ENCODE measurements around the gene FGD3.
A peak's percentile ranks its signal among the peaks of the same experiment; 100 is the strongest.

FGD3 gene

DNA sequence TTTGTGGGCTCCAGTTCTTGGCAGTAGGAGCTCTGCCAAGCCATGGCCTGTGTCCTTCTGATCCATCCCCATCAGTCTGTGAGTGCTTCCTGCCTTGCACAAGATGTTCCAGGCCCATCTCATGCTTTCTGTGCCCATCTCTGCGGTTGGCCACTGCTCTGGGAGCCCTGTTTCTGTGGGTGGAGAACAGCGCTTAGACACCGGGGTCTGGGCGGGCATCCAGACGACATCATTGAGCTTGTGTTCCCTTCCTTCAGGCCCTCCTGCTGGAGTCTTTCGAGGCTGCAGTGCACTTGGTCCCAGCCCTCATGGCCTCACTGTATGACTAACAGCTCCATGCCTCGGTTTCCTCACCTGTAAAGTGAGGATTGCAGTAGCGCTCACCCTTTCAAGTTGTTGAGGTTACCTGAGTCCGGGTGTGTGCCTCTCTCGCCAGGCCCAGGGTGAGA is 133.8 kb downstream of the FGD3 start:
- no peak for DNase-seq

DNA sequence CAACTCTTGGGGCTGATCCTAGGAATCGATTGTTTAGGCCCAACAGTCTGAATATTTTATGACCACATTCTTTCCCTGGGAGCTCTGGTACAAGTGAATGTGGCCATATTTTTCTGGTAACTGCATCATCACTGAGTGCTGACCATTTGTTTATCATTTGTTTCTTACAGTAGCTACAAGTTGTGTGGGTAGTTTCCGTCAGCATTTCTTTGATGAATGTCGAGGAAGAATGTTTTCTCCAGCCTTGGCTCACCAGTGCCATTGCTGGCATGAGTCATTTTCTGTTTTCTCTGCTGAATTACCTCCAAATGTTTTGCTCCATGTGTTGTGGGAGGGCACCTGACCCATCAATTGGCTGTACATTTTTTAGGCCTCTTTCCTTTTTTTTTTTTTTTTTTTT is 134.6 kb downstream of the FGD3 start:
- no peak for DNase-seq

DNA sequence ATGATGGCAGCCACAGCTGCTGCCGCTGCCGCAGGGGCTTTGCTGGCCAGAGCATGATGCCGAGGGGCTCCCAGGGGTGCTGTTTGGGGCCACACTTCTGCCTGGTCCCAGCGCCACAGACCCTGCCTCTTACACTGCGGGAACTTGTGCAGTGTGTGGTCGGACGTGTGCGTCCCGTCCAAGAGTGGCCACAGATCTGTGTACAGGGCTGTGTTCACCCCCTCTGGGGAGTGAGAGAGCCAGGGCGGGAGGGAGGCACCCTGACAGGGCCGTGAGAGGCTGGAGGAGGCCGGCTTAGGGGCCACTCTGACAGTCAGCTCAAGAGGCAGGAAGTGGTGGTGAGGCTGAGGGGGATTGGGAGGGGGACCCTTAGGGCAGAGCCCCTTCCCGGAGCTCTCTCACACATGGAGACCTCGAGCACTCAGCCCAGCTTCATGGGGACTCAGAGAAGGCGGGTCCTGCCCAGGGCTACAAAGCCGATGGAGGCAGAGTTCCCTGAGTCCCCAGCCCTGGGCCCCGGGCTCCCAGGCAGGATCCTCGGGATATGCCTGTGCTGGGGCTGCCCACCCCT is 135.6 kb downstream of the FGD3 start:
- no peak for DNase-seq

DNA sequence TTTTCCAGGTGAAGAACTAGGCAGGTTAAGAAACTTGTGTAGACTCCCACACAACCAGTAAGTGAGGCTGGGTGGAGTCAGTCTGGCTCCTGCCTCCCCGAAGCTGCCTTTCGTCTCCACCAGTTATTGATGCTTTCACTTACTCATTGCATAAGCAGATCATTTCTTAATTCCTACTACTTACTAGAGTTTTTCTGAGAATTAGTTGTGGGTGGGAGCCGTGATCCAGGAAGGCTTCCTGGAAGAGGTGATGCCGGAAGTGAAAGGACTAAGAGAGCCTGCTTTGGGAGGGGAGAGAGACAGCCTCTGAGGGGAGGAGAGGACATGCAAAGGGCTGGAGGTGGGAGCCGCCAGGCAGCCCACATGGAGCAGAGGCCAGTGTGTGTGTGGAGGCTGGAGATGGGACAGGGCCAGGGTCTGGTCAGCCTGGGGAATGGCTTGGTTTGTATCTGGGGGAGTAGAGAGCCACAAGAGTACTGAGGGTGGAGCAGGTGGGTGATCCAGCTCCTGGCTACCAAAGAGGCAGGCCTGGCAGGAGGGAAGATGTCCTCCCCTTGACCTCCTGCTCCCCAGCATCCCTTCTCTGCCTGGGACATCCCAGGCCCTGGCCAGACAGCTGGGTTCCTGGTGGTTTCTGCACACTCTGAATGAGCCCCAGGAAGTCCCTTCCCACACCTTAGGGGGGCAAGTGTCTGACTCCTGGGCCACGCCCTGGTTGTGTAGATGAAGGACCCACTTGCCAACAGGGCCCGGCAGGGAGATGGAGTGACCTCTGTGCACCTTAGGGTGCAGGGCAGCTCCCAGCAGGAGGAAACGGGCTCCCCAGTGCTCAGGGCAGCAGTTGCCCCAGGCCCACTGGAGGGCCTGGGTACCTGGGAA is 136.5 kb downstream of the FGD3 start:
- peak; percentile 73 for DNase-seq

DNA sequence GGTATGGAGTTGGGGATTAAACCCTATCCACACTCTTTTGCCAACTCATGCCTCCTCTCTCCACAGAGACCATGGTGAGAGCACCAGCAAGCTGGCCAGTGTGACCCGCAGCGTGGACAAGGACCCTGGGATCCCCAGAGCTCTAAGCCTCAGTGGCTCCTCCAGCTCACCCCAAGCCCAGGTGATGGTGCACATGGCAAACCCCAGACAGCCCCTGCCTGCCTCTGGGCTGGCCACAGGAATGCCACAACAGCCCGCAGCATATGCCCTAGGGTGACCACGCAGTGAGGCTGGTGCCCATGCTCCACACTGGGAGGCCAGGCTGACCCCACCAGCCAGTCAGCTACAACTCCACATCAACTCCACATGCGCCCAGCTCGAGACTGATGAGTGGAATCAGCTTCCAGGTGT is 137.2 kb downstream of the FGD3 start:
- no peak for DNase-seq

DNA sequence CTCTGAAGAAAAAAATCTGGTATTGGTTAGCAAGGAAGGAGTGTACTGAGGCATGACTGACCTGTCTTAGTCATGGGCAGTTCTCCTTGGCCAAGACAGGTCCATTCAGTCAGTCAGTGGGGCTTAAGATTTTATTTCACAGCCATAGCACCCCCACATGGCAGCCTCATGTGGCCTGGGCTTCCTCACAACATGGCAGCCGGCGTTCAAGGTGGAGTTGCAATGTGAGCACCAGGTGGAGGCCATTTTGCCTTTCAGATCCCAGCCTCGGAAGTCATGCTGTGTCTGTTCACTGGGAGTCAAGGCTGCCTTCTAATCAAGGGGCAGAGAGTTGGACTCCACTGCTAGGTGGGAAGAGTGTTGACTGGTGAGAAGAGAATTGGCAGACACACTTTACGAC is 138.4 kb downstream of the FGD3 start:
- no peak for DNase-seq
